ENCODE results near the gene SULF2.

DNA sequence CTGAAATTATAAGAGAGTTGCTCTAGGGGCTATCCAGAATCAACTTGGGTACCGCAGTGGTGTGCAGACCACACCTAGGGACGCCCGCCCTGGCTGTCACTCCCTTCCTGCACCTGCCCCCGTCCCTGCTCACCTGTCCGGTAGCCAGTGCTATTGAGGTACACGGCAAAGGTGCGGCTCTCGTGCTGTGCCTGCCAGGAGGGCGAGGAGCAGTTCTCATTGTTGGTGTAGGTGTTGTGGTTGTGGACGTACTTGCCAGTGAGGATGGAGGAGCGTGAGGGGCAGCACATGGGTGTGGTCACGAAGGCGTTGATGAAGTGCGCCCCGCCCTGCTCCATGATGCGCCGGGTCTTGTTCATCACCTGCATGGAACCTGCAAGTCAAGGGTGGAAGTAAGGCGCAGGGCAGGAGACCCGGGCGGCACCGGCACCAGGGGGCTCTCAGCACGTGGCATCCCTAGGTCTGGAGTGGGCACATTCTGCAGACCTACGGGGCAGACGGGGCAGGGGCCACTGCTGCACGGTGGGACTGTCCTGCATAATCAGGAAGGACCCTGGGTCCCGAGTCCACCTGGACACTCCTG is 48.6 kb downstream of the SULF2 start:
- TF ChIP-seq, protein P1, sequence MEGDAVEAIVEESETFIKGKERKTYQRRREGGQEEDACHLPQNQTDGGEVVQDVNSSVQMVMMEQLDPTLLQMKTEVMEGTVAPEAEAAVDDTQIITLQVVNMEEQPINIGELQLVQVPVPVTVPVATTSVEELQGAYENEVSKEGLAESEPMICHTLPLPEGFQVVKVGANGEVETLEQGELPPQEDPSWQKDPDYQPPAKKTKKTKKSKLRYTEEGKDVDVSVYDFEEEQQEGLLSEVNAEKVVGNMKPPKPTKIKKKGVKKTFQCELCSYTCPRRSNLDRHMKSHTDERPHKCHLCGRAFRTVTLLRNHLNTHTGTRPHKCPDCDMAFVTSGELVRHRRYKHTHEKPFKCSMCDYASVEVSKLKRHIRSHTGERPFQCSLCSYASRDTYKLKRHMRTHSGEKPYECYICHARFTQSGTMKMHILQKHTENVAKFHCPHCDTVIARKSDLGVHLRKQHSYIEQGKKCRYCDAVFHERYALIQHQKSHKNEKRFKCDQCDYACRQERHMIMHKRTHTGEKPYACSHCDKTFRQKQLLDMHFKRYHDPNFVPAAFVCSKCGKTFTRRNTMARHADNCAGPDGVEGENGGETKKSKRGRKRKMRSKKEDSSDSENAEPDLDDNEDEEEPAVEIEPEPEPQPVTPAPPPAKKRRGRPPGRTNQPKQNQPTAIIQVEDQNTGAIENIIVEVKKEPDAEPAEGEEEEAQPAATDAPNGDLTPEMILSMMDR (IDR thresholded peaks at IDR 0.05): no peak
- TF ChIP-seq POLR2A (IDR thresholded peaks at IDR 0.05): no peak

Data from testis (tissue), 2 donors.